Right ventricle myocardium inferior (tissue), 1 donor: ENCODE measurements around the gene BRS3. TPM values are rescaled to one million over a fixed set of nuclear protein-coding genes. Genes with fewer than 3 reads are reported as not detected.

Source experiments
- total RNA-seq: library from RNA; stranded (reverse); fragmentation: NEBNext Ultra II Directional; extraction: Animal tissue kit (Norgen Biotek cat#: 25700); gene quantifications from one replicate; pipeline ENCODE4 v1.2.1, GENCODE V29; 2021
- donor health status: DM: no; HTN: yes; CAD: no; lungs with severe emphysema.

BRS3 gene
- total RNA-seq, 1 donor from 2014 or later, result not detected

Other genes starting within 250 kb of the BRS3 start
- gene MAP7D3, start 236.5 kb upstream of the BRS3 start, total RNA-seq, result 13.5 TPM
- gene ADGRG4, start 187.0 kb upstream of the BRS3 start, total RNA-seq, result not detected
- gene HTATSF1, start 9.6 kb downstream of the BRS3 start, total RNA-seq, result 57.3 TPM
- gene VGLL1, start 44.3 kb downstream of the BRS3 start, total RNA-seq, result not detected
- not detected for gene CD40LG, start 160.2 kb downstream of the BRS3 start, total RNA-seq